ENCODE data around the gene PRCC.

PRCC gene

DNA sequence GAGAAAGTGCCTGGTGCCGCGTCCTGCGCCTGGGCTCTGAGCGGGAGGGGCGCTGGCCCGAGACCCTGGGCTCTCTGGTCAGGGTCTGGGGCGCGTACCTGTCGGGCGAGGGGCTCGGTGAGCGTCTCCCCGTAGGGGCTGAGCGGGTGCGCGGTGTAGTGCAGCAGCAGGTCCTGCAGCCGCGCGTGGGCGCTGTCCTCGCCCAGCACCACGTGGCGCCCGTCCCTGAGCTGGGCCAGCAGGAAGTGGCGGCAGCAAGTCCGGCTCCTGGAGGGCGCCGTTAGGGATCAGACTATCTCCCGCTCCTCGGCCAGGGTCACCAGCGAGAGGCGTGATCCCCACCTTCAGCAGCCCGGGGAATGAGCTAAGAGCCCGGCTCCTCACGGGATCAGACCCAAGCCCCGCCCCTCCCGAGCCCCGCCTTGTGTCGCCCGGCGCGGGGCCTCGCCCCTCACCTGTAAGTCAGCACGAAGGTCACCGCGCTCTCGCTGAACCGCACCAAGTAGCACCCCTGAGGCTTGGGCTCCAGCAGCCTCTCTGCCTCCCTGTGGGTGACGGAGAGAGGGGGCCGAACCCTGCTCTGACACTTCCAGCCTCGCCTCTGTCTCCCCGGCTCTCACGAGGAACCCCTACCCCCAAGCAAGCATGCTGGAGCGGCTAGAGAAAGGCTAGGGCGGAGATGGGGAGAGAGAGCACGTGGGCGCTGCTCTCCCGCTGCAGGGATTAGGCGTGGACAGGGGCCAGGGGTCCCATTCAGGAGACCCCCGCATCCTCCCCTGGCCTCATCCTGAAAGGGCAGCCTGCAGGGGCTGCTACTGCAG is 46.6 kb downstream of the PRCC start:
- H3K4me1 ChIP-seq (ENCODE audit: insufficient read depth, low read length): peaks cover 11% of the 10 kb centered on the region; the same call in 1 of the 2 replicates
- H3K9me3 ChIP-seq (ENCODE audit: insufficient read depth, low read depth, low read length): no peaks in the 10 kb centered on the region
- peak overlapping the region; percentile 70 for H3K4me3 ChIP-seq (ENCODE audit: low read length)
- no peak overlapping the region for H3K27ac ChIP-seq (ENCODE audit: low read length)
- no peaks in the 10 kb centered on the region for H3K36me3 ChIP-seq (ENCODE audit: insufficient read depth, low read depth, low read length)
- peaks cover 64% of the 10 kb centered on the region for H3K27me3 ChIP-seq (ENCODE audit: insufficient read depth, low read length)
- peak overlapping the region; percentile 77; the same call in 1 of the 2 replicates for H3K9ac ChIP-seq (ENCODE audit: low read depth, low read length)

- H3K4me1 ChIP-seq (ENCODE audit: insufficient read depth, low read length): peaks cover 11% of the 10 kb centered on the region; the same call in 1 of the 2 replicates
- peaks cover 64% of the 10 kb centered on the region for H3K27me3 ChIP-seq (ENCODE audit: insufficient read depth, low read length)
- no peak overlapping the region for H3K4me3 ChIP-seq (ENCODE audit: low read length)
- H3K27ac ChIP-seq (ENCODE audit: low read length): no peak overlapping the region
- no peaks in the 10 kb centered on the region for H3K9me3 ChIP-seq (ENCODE audit: insufficient read depth, low read depth, low read length)
- H3K9ac ChIP-seq (ENCODE audit: low read depth, low read length): peak overlapping the region; percentile 77; the same call in 1 of the 2 replicates
- H3K36me3 ChIP-seq (ENCODE audit: insufficient read depth, low read depth, low read length): no peaks in the 10 kb centered on the region
These were observed 47.4 kb downstream of the PRCC start for GRCh38 chr1:156814571-156815260.

- H3K27ac ChIP-seq (ENCODE audit: low read length): no peak overlapping the region
- peaks cover 64% of the 10 kb centered on the region for H3K27me3 ChIP-seq (ENCODE audit: insufficient read depth, low read length)
- no peaks in the 10 kb centered on the region for H3K36me3 ChIP-seq (ENCODE audit: insufficient read depth, low read depth, low read length)
- H3K9me3 ChIP-seq (ENCODE audit: insufficient read depth, low read depth, low read length): no peaks in the 10 kb centered on the region
- no peak overlapping the region for H3K4me3 ChIP-seq (ENCODE audit: low read length)
- peaks cover 11% of the 10 kb centered on the region; the same call in 1 of the 2 replicates for H3K4me1 ChIP-seq (ENCODE audit: insufficient read depth, low read length)
- no peak overlapping the region for H3K9ac ChIP-seq (ENCODE audit: low read depth, low read length)
These were observed 48.0 kb downstream of the PRCC start for GRCh38 chr1:156815307-156815826.

DNA sequence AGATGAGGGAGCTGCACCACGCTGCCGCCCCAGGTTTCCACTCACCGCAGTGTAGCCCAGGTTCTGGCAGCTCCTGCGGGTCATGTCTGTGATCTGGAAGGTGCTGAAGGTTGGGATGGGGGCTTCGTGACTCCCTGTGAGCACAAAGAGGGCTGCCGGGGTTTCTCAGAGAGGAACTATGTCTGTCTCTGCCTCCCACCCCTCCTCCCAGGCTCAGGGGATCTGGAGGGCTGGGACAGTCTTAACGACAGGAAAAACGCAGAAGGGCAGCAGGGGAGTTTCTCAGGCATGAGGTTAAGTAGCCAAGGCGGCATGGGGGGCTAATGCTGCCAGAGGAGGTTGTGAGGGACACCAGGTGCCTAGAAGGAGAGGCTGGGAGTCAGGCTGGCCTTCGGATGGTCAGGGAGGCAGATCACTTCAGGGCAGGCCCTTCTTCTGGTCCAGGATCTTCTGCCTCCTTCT is 48.7 kb downstream of the PRCC start:
- H3K36me3 ChIP-seq (ENCODE audit: insufficient read depth, low read depth, low read length): no peaks in the 10 kb centered on the region
- no peaks in the 10 kb centered on the region for H3K9me3 ChIP-seq (ENCODE audit: insufficient read depth, low read depth, low read length)
- H3K4me3 ChIP-seq (ENCODE audit: low read length): no peak overlapping the region
- H3K9ac ChIP-seq (ENCODE audit: low read depth, low read length): no peak overlapping the region
- peaks cover 64% of the 10 kb centered on the region for H3K27me3 ChIP-seq (ENCODE audit: insufficient read depth, low read length)
- H3K27ac ChIP-seq (ENCODE audit: low read length): no peak overlapping the region
- peaks cover 11% of the 10 kb centered on the region; the same call in 1 of the 2 replicates for H3K4me1 ChIP-seq (ENCODE audit: insufficient read depth, low read length)

GRCh38 chr1:156816561-156817328 is 49.4 kb downstream of the PRCC start, which contains the start of gene SH2D2A:
Gene SH2D2A (minus strand): TSS chr1:156816848. CDS start chr1:156816708, 140 bp downstream.
- Histone ChIP-seq H3K27ac (ENCODE audit: low read length) (no peak within 1 kb of the TSS), H3K4me3 (ENCODE audit: low read length) (no peak within 1 kb of the TSS), H3K4me1 (ENCODE audit: insufficient read depth, low read length) (peaks cover 11% of the 10 kb centered on the region; the same call in 1 of the 2 replicates), H3K36me3 (ENCODE audit: insufficient read depth, low read depth, low read length) (no peaks in the 10 kb centered on the region), H3K9me3 (ENCODE audit: insufficient read depth, low read depth, low read length) (no peaks in the 10 kb centered on the region), H3K27me3 (ENCODE audit: insufficient read depth, low read length) (peaks cover 64% of the 10 kb centered on the region), H3K9ac (ENCODE audit: low read depth, low read length) (no peak within 1 kb of the TSS)

- Histone ChIP-seq H3K36me3 (ENCODE audit: insufficient read depth, low read depth, low read length) (no peaks in the 10 kb centered on the region), H3K9me3 (ENCODE audit: insufficient read depth, low read depth, low read length) (no peaks in the 10 kb centered on the region), H3K9ac (ENCODE audit: low read depth, low read length) (no peak overlapping the region), H3K4me1 (ENCODE audit: insufficient read depth, low read length) (no peaks in the 10 kb centered on the region), H3K27me3 (ENCODE audit: insufficient read depth, low read length) (peaks cover 49% of the 10 kb centered on the region), H3K27ac (ENCODE audit: low read length) (no peak overlapping the region), H3K4me3 (ENCODE audit: low read length) (no peak overlapping the region)
These were observed 54.5 kb downstream of the PRCC start for GRCh38 chr1:156821801-156822200.

DNA sequence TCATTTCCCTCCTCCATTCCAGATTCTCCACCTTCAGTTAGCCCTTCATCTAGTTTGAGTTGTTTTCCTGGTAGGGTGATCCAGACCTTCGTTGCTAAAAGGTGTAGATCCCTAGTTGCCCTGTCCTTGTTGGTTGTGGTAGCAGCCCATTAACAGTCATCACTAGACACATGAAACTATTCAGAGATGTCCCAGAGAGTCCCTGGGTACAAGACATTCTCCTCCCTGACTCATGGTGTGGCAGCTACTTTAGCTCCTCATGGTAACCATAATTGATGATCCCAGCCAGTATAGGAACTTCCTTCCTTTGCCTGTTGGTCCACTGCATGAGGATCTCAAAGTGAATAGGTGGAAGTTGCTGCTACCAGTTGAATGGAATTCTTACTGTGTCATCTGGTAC is 55.3 kb downstream of the PRCC start:
- Histone ChIP-seq H3K4me1 (ENCODE audit: insufficient read depth, low read length) (no peaks in the 10 kb centered on the region), H3K36me3 (ENCODE audit: insufficient read depth, low read depth, low read length) (no peaks in the 10 kb centered on the region), H3K9ac (ENCODE audit: low read depth, low read length) (no peak overlapping the region), H3K27me3 (ENCODE audit: insufficient read depth, low read length) (peaks cover 49% of the 10 kb centered on the region), H3K4me3 (ENCODE audit: low read length) (no peak overlapping the region), H3K27ac (ENCODE audit: low read length) (no peak overlapping the region), H3K9me3 (ENCODE audit: insufficient read depth, low read depth, low read length) (no peaks in the 10 kb centered on the region)

- Histone ChIP-seq H3K36me3 (ENCODE audit: insufficient read depth, low read depth, low read length) (no peaks in the 10 kb centered on the region), H3K9ac (ENCODE audit: low read depth, low read length) (no peak overlapping the region), H3K4me3 (ENCODE audit: low read length) (no peak overlapping the region), H3K27me3 (ENCODE audit: insufficient read depth, low read length) (peaks cover 43% of the 10 kb centered on the region), H3K4me1 (ENCODE audit: insufficient read depth, low read length) (no peaks in the 10 kb centered on the region), H3K27ac (ENCODE audit: low read length) (no peak overlapping the region), H3K9me3 (ENCODE audit: insufficient read depth, low read depth, low read length) (no peaks in the 10 kb centered on the region)
These were observed 56.0 kb downstream of the PRCC start for GRCh38 chr1:156823210-156823790.

DNA sequence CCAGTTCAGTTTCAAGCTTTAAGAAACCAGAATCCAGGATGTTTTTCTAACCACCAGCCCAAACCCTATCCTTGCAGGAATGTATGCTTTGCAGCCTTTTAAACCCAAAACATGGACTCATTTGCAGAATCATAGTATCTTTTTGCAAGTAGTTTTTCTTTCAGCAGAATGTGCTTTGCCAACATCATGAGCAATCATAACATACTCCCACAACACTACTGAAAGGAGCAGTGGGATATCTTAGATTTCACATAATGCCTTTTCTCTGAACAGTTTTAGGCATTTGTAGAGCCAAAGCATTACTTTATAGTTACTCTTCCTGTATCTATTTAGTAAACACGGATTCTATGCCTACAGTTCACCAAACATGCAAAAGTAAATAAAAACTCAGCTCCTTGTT is 59.3 kb downstream of the PRCC start:
- Histone ChIP-seq H3K27me3 (ENCODE audit: insufficient read depth, low read length) (peaks cover 45% of the 10 kb centered on the region), H3K4me3 (ENCODE audit: low read length) (no peak overlapping the region), H3K27ac (ENCODE audit: low read length) (no peak overlapping the region), H3K9me3 (ENCODE audit: insufficient read depth, low read depth, low read length) (no peaks in the 10 kb centered on the region), H3K4me1 (ENCODE audit: insufficient read depth, low read length) (no peaks in the 10 kb centered on the region), H3K9ac (ENCODE audit: low read depth, low read length) (no peak overlapping the region), H3K36me3 (ENCODE audit: insufficient read depth, low read depth, low read length) (no peaks in the 10 kb centered on the region)

GRCh38 chr1:156828400-156829124 is 61.2 kb downstream of the PRCC start:
- Histone ChIP-seq H3K4me1 (ENCODE audit: insufficient read depth, low read length) (no peaks in the 10 kb centered on the region), H3K4me3 (ENCODE audit: low read length) (no peak overlapping the region), H3K9ac (ENCODE audit: low read depth, low read length) (no peak overlapping the region), H3K9me3 (ENCODE audit: insufficient read depth, low read depth, low read length) (no peaks in the 10 kb centered on the region), H3K27ac (ENCODE audit: low read length) (no peak overlapping the region), H3K36me3 (ENCODE audit: insufficient read depth, low read depth, low read length) (no peaks in the 10 kb centered on the region), H3K27me3 (ENCODE audit: insufficient read depth, low read length) (peaks cover 39% of the 10 kb centered on the region; the same call in 1 of the 2 replicates)

Data from iPS-20b (cell line).